Gastrocnemius medialis (tissue), 4 donors: ENCODE data around the gene XPNPEP1.

ENCODE experiments used
- CTCF ChIP-seq, 5 experiments: fragments of 450-650 bp in 3 of 5; fragments of 200-600 bp in 2 of 5; sonication (generic) in 2 of 5; IDR thresholded peaks in 4 of 5; conservative IDR thresholded peaks in 1 of 5; 1 replicate in 4 of 5; 2 replicates in 1 of 5; pipeline ENCODE4 v1.5.1; 2016 to 2019; ENCODE audit warnings: antibody characterized with exemption in 5 of 5, mild to moderate bottlenecking in 3 of 5, moderate library complexity in 3 of 5
- POLR2A ChIP-seq, 2 donors: fragments of 450-650 bp; IDR thresholded peaks; one replicate each; pipeline ENCODE4 v1.6.1; 2017; ENCODE audit warnings: antibody characterized with exemption in 2 of 2, mild to moderate bottlenecking in 2 of 2, moderate library complexity in 2 of 2

DNA sequence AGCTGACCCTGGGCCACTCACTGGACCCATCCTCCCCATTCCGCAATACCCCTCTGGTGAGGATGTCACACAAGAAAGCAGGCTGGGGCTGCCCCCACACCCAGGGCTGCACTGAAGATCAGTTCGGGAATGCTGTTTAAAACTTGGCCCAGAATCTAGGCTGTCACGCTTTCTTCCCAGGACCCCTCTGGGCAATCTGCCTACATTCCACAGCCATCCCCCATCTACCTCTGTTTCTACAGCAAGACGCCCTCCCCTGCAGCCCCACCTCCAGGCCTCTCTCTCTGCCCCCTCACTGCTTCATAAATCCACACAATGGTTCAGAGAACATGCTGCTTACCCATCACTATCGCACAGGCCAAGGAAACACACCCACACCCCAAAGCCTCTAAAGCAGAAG is 36.1 kb downstream of the XPNPEP1 start:
- TF ChIP-seq CTCF (IDR thresholded peaks at IDR 0.05 in 4 of 5, conservative IDR thresholded peaks at IDR 0.05 in 1 of 5) (no peak), POLR2A (IDR thresholded peaks at IDR 0.05) (no peak)
